Measurements from ENCODE around the gene KCNC1. TPM values are rescaled to one million over a fixed set of nuclear protein-coding genes. Genes with fewer than 3 reads are reported as not detected.

KCNC1 gene
- total and polyA plus RNA-seq, 3 donors from 2014 or later: 3.3 to 5.8 (median 5.2) TPM

DNA sequence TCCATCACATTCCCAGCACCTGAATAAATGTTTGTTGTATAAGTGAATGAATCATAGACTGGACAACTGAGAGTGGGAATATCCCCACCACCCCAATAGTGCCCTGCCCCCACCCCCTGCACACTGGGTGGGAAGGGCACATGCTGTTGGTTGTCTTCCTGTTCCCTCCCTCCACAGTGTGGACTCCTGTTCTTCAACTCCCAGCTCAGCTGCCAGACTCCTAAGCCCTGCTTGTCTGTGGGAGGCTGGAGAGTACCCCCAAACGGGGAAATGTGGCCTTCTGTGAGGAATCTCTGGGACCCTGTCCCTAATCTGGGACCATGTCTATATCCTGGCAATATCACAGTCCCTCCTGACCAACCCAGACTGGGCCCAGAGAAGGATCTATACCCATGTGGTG is 20.7 kb upstream of the KCNC1 start:
- Histone ChIP-seq H3K4me3 (no peak overlapping the region), H3K4me1 (no peaks in the 10 kb centered on the region), H3K9me3 (no peaks in the 10 kb centered on the region), H3K27ac (no peak overlapping the region), H3K27me3 (no peaks in the 10 kb centered on the region), H3K36me3 (ENCODE audit: low read depth, missing control alignments) (no peaks in the 10 kb centered on the region)
- TF ChIP-seq POLR2A (IDR thresholded peaks at IDR 0.05): no peak
- TF ChIP-seq, protein P1, sequence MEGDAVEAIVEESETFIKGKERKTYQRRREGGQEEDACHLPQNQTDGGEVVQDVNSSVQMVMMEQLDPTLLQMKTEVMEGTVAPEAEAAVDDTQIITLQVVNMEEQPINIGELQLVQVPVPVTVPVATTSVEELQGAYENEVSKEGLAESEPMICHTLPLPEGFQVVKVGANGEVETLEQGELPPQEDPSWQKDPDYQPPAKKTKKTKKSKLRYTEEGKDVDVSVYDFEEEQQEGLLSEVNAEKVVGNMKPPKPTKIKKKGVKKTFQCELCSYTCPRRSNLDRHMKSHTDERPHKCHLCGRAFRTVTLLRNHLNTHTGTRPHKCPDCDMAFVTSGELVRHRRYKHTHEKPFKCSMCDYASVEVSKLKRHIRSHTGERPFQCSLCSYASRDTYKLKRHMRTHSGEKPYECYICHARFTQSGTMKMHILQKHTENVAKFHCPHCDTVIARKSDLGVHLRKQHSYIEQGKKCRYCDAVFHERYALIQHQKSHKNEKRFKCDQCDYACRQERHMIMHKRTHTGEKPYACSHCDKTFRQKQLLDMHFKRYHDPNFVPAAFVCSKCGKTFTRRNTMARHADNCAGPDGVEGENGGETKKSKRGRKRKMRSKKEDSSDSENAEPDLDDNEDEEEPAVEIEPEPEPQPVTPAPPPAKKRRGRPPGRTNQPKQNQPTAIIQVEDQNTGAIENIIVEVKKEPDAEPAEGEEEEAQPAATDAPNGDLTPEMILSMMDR (IDR thresholded peaks at IDR 0.05): no peak
- WGBS, 2 donors: 0% methylated on average over 1 of the region's 1 CpG
- intact Hi-C loops (cut with DNase I; ENCODE audit: low total_unique reads): no loop called here
- DNase-seq: no peak

DNA sequence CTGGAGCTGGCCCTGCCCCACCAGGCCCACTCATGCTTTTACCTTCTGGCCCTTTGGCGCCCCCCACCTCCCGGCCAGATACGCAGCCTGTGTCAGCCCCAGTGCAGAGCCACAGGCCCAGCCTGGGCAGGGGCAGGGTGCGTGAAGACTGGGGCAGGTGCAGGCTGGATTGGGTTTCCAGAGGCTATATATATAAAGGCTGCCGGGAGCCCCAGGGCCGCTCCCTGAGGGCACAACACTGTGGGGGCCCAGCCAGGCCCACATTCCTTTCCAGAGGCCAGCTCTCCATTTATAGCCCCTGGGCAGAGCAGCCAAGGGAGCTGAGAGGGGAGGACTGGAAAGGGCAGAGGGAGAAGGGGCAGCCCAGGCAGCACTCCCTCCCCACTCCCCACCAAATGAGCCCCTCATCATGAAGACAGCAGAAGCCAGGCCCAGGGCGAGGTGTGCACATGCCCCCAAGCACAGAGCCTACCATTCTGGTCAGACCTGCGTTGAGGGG is 20.2 kb upstream of the KCNC1 start:
- Histone ChIP-seq H3K27me3 (no peaks in the 10 kb centered on the region), H3K27ac (no peak overlapping the region), H3K4me3 (no peak overlapping the region), H3K9me3 (no peaks in the 10 kb centered on the region), H3K36me3 (ENCODE audit: low read depth, missing control alignments) (no peaks in the 10 kb centered on the region), H3K4me1 (no peaks in the 10 kb centered on the region)
- 62% methylated on average over 8 of the region's 8 CpGs; no CpG with 5 or more reads in 1 of the 2 donors for WGBS, 2 donors
- TF ChIP-seq, protein P1 (IDR thresholded peaks at IDR 0.05): no peak
- no peak for TF ChIP-seq POLR2A (IDR thresholded peaks at IDR 0.05)
- intact Hi-C loops (cut with DNase I; ENCODE audit: low total_unique reads): no loop called here
- no peak for DNase-seq

DNA sequence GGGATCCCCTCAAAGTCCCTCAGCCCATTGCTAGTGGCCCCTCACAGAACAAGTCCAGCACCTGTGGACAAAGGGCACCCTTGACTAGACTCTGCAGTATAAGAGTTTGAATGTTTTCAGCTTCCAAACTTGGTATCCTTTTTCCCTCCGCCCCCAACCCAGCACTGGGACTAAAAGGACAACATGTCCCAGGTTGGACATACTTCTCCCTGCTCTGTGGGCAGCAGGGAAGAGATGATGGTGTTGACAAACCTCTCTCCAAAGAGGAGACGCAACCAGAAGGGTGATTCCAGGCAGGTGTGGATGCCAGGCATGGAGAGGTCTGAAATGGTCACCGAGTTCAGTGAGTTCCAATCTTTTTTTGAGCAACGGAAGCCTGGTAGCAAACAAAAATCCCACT is 19.7 kb upstream of the KCNC1 start:
- 86 to 87% methylated on average over 4 of the region's 4 CpGs for WGBS, 2 donors
- no peak overlapping the region for H3K4me3 ChIP-seq
- H3K27me3 ChIP-seq: no peaks in the 10 kb centered on the region
- intact Hi-C loops (cut with DNase I; ENCODE audit: low total_unique reads): no loop called here
- H3K9me3 ChIP-seq: no peaks in the 10 kb centered on the region
- DNase-seq: no peak
- no peak for TF ChIP-seq POLR2A (IDR thresholded peaks at IDR 0.05)
- TF ChIP-seq, protein P1 (IDR thresholded peaks at IDR 0.05): no peak
- no peaks in the 10 kb centered on the region for H3K36me3 ChIP-seq (ENCODE audit: low read depth, missing control alignments)
- no peak overlapping the region for H3K27ac ChIP-seq
- H3K4me1 ChIP-seq: no peaks in the 10 kb centered on the region

DNA sequence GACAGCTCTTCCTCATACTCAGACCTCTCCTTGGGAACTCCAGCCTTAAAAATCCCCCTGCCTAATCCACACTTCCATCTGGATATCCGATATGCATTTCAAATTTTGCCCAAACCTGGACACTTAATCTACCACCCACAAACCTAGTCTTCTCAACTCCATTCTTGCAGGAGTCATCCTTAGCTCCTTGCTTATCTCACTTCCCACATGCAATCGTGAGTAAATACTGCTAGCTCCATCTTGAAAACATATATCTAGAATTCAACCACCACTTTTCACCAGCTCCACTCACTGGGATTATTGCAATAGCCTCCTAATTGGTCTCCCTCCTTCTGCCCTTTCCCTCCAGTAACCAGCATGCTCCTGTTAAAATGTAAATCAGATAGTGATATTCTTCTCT is 17.8 kb upstream of the KCNC1 start:
- TF ChIP-seq, protein P1 (IDR thresholded peaks at IDR 0.05): no peak
- no peak for TF ChIP-seq POLR2A (IDR thresholded peaks at IDR 0.05)
- no peaks in the 10 kb centered on the region for H3K9me3 ChIP-seq
- H3K4me1 ChIP-seq: peaks cover 6% of the 10 kb centered on the region
- H3K27me3 ChIP-seq: no peaks in the 10 kb centered on the region
- H3K36me3 ChIP-seq (ENCODE audit: low read depth, missing control alignments): no peaks in the 10 kb centered on the region
- WGBS, 2 donors: 86 to 88% methylated on average over 2 of the region's 2 CpGs
- no peak overlapping the region for H3K4me3 ChIP-seq
- no peak for DNase-seq
- intact Hi-C loops (cut with DNase I; ENCODE audit: low total_unique reads): no loop called here
- H3K27ac ChIP-seq: no peak overlapping the region

DNA sequence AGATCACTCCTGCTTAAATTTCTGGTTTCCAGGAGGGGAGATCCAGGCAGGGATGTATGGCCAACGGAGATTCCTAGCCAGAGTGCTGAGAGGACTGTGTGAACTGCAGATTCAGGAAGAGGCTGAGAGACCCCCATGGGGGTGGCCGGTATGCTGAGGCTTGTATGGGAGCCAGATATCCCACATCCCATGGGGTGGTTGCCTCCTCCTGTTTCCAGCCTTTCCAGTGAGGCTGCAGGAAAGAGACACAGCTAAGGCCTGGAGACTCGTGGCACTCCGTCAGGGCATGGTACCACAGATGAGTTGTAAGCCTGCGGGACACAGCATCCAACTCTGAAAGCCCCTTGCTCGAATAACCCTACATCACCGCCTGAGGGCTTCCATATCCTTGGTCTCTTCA is 16.6 kb upstream of the KCNC1 start:
- no peak overlapping the region for H3K27ac ChIP-seq
- H3K4me1 ChIP-seq: peaks cover 6% of the 10 kb centered on the region
- no peaks in the 10 kb centered on the region for H3K27me3 ChIP-seq
- no peaks in the 10 kb centered on the region for H3K9me3 ChIP-seq
- H3K36me3 ChIP-seq (ENCODE audit: low read depth, missing control alignments): no peaks in the 10 kb centered on the region
- no peak overlapping the region for H3K4me3 ChIP-seq
- no peak for DNase-seq
- intact Hi-C loops (cut with DNase I; ENCODE audit: low total_unique reads): no loop called here
- 36 to 41% methylated on average over 4 to 7 of the region's 7 CpGs for WGBS, 2 donors
- TF ChIP-seq, protein P1 (IDR thresholded peaks at IDR 0.05): no peak
- no peak for TF ChIP-seq POLR2A (IDR thresholded peaks at IDR 0.05)
